Cardiac septum (tissue), 1 donor: ENCODE results near the gene CHRND. TPM values are rescaled to one million over a fixed set of nuclear protein-coding genes. Genes with fewer than 3 reads are reported as not detected.

ENCODE experiments used
- DNase-seq: peaks from one replicate; pipeline ENCODE4 v3.0.0-alpha.2; 2020; ENCODE audit warnings: low spot score
- intact Hi-C: fragments of 100-400 bp; cut with DNase I; formaldehyde crosslinking; loops from one replicate; pipeline ENCODE4 v1.14.0; 2022
- total RNA-seq: library from RNA; stranded (reverse); fragmentation: NEBNext Ultra II Directional; extraction: Animal tissue kit (Norgen Biotek cat#: 25700); gene quantifications from one replicate; pipeline ENCODE4 v1.2.1, GENCODE V29; 2021
- donor health status: DM: no; HTN: no; CAD: no.

The CHRND gene
- total RNA-seq, 1 donor from 2014 or later: 0.11 TPM

DNA sequence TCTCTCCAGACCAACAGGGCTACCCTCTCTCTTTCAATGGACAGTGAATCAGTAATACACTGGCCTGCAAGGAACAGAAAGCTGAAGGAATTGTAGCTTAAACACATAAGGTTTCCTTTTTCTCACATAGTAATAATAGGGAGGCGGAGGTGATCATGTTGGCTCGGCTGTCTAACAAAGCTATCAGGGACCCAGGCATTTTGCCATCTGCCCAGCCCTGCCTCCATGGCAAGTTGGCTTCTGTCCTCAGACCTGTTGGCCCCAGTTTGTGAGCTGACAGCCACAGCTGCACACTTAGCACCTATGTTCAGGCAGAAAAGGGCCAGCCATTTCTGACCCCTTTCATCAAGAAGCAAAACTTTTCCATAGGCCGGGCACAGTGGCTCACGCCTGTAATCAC lies 11.5 kb downstream of the CHRND start:
- intact Hi-C loops: no loop called here
- DNase-seq: peak; percentile 75

DNA sequence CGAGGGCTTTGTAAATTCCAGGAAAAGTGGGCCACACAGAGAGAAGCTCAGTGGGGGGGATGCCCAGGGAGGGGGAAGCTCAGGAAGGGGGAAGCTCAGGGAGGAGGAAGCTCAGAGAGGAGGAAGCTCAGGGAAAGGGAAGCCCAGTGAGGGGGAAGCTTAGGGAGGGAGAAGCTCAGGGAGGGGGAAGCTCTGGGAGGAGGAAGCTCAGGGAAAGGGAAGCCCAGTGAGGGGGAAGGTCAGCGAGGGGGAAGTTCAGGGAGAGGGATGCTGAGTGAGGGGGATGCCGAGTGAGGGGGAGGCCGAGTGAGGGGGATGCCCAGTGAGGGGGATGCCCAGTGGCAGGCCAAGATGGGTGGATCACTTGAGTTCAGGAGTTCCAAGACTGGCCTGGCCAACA lies 12.7 kb downstream of the CHRND start:
- intact Hi-C loops: no loop called here
- DNase-seq: peak; percentile 68

DNA sequence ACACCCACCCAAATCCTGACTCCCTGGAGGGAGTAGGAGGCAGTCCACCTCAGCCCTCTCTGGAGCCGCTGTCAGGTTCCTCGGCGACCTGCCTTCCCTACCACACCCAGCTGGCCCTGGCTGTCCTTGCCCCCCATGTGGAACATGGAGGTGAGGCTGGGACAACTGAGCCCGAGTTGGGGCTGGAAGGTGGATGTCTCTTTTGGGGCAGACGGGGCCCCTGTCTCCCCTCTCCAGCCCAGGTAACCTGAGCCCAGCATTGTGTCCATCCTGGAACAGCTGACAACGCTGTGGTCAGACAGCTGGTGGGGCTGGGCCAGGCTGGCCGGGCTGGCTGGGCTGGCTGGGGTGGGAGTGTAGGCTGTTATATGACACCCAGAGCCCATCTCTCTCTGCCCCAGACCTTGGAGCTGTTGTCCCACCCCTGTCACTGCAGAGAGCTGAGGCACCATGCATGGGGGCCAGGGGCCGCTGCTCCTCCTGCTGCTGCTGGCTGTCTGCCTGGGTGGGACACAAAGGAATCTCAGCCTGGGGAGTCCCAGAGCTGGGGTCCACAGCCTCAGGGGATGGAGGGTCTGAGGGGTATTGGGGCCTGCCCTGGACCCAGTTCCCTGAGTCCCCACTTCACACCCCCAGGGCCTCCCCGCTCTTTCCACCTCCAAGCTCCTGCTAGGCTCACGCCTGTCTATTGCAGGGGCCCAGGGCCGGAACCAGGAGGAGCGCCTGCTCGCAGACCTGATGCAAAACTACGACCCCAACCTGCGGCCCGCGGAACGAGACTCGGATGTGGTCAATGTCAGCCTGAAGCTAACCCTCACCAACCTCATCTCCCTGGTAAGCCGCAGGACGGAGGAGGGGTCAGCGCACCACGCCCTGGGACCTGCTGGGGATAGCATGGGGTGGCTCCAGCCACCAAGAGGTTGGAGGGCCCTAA lies 13.6 kb downstream of the CHRND start, which contains the start of gene CHRNG:
CHRNG (plus strand) TSS at position 395 of the 934 bp plus-strand sequence; CDS start at position 451, 56 bp downstream.
- intact Hi-C loops: no loop called here
- DNase-seq: peak; percentile 68

DNA sequence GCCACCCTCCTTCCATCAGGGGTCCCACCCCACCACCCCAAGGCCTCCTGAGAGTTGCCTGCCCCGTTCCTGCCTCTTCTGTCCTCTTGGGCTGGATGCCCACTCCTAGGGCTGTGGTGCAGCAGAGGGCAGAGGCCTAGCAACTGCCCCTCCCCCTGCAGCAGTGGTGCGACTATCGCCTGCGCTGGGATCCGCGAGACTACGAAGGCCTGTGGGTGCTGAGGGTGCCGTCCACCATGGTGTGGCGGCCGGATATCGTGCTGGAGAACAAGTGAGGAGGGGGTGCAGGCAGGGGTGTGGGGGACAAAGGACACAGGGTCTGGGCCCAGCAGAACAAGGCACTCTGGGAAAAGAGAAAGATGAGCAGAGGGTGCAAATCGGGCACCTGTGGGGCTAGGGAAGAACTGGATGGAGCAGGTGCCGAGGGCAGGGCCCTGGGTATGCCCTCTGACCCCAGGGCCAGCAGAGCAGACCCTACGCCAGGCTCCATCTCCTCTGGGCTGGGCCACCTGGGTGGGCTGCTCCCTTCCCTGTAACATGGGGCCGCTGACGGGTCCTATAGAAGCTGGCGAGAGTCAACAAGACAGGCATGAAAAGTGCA lies 14.6 kb downstream of the CHRND start:
- peak; percentile 54 for DNase-seq
- intact Hi-C loops: no loop called here

DNA sequence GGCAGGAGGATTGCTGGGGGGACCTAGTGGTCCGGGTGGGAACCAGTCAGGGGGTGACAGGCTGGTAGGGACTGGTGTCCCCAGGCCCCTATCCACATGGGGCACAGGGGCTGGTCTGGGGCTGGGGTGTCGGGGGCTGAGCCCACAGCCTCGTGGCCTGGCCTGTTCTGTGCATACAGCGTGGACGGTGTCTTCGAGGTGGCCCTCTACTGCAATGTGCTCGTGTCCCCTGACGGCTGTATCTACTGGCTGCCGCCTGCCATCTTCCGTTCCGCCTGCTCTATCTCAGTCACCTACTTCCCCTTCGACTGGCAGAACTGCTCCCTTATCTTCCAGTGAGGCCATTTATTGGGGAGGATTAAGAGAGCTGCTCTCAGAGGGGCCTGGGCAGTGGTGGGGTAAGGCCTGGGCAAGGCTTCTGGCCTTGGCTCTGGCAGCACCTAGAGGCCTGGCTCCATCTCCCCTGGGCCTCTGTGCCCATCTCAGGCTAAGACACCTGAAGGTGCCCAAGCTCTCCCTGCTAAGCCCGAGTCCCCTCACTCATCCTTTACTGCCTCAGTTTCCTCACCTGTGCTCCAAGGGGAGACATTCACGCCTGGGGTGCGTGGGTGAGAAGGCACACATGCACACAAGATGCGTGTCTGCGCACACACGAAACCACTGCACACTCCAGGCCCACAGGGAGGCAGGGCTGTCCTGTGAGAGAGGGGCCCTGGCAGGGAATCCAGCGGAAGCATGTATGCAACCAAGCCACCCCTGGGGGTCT lies 15.4 kb downstream of the CHRND start:
- intact Hi-C loops: no loop called here
- DNase-seq: peak; percentile 61

DNA sequence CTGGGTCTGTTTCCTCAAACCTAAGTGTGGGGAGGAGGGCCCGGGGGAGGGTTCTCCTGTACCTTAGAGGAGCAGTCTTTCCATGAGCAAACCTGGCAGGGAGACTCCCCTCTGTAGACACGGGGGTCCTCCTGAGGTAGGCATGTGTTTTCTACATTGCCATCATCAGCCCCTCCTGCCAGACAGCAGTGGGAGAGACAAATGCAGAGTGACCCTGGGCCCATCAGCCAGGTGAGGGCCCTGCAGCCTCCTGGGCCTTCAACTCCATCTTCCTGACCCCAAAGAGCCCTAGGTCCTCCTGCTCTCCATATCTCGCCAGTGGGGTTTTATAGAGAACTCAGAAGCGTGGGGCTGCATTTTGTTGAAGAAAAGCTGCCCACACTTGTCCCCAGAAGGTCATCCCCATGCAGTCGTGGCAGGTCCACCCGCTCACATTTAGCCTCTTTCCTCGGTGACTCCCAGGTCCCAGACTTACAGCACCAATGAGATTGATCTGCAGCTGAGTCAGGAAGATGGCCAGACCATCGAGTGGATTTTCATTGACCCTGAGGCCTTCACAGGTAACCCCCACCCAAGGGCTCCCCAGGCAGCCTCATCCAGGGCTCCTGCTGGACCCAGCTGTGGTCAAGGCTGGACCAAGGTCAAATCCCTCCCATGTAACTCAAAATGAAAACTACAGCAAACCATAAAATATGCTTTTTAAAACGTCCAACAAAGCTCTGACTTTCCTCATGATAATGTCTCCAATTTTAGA lies 16.2 kb downstream of the CHRND start:
- intact Hi-C loops: no loop called here
- DNase-seq: no peak

DNA sequence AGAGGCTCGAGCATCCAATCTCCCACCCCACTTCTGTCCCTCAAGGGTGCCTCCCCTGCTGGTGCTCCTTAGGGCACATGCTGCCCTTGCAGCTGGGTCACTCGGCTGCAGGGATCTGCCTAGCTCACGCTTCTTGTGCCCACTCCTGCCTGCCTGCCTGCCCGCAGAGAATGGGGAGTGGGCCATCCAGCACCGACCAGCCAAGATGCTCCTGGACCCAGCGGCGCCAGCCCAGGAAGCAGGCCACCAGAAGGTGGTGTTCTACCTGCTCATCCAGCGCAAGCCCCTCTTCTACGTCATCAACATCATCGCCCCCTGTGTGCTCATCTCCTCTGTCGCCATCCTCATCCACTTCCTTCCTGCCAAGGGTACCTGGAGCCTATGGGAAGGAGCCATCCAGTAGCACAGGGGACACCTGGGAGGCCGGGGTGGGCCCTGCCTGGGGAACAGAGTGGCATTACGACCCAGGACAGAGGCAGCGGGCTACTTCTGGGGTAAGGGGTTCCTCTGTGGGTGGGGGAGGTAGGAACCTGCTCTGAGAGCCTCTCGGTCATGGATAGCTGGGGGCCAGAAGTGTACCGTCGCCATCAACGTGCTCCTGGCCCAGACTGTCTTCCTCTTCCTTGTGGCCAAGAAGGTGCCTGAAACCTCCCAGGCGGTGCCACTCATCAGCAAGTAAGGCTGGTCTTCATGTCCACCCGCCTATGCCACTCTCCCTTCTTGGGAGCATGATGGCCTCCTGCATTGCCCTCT lies 16.9 kb downstream of the CHRND start:
- no peak for DNase-seq

DNA sequence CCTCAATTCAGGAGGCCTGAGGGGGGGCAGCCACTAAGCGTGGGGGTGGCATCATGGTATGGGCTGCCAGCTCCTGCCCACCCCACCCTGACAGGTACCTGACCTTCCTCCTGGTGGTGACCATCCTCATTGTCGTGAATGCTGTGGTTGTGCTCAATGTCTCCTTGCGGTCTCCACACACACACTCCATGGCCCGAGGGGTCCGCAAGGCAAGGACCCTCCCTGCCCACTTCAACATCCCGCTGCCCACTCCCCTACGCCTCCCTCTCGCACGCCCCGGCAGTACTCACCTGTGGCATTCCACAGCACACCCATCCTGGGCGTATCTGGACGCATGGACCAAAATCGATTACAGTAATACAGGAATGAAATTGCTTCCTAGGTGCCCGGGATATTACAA lies 17.5 kb downstream of the CHRND start:
- intact Hi-C loops: no loop called here
- no peak for DNase-seq

More for the DNA sequence above, 16.9 kb downstream of the CHRND start:
- intact Hi-C loops: no loop called here

DNA sequence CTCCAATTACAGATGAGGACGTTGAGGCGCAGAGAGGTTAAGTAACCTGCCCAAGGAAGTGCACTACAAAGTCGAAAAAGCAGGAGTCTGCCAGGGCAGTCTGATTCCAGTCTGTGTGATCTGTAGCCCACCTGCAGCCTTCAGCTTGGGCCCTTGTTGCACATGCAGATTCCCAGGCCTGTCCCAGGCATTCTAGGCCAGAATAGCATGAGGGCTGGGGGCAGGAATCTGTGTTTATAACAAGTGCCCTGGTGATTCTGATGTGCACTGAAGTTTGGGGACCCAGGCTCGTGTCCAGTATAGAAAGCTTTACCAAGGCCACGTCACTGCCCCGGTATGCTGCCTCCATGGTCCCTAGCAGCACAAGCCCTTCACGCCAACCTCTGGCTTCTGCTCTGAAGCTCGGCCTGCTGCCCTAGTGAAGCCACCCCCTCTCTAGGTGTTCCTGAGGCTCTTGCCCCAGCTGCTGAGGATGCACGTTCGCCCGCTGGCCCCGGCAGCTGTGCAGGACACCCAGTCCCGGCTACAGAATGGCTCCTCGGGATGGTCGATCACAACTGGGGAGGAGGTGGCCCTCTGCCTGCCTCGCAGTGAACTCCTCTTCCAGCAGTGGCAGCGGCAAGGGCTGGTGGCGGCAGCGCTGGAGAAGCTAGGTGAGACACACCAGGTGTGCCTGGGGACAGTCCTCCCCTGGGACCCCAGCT lies 18.1 kb downstream of the CHRND start:
- DNase-seq: no peak
- intact Hi-C loops: no loop called here

DNA sequence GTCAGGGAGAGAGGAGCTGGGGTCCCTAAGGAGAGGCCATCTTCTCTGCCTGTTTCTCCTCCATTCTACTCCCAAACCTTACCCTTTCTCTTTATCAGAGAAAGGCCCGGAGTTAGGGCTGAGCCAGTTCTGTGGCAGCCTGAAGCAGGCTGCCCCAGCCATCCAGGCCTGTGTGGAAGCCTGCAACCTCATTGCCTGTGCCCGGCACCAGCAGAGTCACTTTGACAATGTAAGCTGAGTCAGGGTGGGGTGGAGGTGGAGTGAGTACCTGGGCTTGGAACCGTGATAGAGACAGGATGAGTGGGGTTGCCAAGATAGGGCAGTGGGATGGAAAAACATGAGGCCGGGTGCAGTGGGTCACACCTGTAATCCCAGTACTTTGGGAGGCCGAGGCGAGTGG lies 18.7 kb downstream of the CHRND start:
- DNase-seq: no peak
- intact Hi-C loops: no loop called here

DNA sequence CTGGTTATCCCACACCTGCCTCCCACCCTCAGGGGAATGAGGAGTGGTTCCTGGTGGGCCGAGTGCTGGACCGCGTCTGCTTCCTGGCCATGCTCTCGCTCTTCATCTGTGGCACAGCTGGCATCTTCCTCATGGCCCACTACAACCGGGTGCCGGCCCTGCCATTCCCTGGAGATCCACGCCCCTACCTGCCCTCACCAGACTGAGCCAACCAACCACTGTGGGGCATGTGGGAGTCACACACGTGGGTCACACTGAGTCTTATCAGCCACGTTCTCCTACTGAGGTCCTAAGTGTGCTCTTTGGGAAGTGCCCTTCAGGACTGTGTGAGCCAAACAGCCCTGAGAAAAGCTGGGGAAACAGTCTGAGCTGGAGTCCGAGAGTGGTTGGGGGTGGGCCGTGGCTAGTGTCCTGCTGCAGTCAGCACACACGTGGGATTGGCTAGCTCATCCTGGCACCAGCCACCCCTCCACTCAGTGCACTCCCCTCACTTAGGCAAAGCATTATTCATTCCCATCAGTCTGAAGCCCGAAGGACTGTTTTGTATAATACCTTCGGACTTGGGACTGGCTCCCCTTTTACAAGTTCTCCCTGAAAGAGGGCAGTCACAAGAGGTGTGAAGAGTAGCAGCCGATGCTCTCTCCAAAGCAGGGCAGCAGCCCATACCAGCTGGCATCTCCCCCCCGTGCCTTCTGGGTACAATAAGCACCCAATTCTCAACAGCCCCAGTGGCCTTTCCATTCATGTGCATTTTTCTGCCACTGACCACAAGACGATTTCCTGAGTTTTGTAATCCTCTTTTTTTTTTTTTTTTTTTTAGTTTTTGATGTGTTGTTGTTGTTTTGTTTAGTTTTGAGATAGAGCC lies 19.8 kb downstream of the CHRND start:
- intact Hi-C loops: no loop called here

DNA sequence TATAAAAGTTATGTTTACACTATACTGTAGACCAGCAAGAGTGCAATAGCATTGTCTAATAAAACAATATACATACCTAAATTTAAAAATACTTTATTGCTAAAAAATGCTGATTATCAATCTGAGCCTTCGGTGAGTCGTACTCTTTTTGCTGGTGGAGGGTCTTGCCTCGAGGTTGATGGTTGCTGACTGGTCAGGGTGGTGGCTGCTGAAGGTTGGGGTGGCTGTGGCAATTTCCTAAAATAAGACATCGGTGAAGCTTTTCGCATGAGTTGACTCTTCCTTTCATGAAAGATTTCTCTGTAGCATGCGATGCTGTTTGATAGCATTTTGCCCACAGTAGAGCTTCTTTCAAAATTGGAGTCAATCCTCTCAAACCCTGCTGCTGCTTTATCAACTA lies 22.0 kb downstream of the CHRND start:
- no peak for DNase-seq
- intact Hi-C loops: no loop called here

More for the DNA sequence above, 19.8 kb downstream of the CHRND start:
- no peak for DNase-seq

DNA sequence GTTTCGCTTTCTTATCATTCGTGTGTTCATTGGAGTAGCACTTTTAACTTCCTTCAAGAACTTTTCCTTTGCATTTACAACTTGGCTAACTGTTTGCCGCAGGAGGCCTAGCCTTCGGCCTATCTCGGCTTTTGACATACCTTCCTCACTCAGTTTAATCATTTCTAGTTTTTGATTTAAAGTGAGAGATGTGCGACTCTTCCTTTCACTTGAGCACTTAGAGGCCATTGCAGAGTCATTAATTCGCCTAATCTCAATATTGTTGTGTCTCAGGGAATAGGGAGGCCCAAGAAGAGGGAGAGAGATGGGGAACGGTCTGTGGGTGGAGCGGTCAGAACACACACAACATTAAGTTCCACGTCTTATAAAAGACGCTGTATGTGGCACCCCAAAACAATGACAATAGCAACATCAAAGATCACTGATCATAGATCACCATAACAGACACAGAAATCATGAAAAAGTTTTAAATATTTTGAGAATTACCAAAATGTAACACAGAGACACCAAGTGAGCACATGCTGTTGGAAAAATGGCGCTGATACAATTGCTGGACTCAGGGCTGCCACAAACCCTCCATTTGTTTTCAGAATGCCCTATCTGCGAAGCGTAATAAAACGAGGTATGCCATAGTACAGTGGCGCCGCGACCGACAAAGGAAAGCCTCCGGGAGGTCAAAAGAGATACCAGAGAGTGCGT lies 23.8 kb downstream of the CHRND start:
- DNase-seq: no peak
- intact Hi-C loops: no loop called here

DNA sequence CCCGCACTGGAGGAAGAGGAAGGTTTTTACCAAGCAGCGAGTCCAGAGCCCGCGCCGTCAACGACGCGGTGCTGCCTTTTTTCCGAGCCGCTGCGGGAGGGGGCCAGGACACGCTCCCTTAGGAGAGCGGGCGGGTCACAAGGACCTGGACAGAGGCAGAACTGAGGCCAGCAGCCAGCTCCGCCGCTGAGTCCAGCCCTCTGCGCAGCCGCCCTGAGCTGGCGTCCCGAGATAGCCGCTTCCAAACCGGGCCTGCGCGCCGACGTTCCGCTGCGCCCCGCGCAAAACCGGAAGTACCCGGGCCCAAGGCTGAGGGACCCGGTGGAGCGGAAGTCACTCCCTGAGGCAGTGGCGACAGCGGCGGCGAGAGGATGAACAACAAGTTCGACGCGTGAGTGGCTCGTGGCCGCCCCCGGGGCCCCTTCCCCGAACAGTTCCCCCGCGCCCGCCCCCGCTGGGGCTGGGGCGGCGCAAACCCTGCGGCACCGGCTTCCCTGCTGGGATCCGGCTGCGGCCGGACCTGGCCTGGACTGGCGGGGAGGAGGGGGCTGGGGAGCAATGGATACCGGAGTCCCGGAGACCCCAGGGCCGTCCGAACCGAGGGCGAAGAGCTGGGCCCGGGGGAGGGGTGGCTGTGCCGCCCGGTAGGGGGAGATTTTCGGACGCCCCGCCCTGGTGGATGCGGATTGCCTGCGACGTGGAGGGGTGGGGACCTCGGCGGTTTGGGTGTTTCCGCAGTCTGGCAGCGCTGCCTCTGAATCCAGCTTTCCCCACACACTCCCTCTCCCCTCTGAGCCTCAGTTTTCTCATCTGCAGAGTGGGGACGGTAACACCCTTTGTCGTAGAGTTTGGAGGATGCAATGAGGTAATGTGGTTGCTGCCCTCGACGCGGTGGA lies 24.6 kb downstream of the CHRND start, which contains the start of the genes EIF4E2 and TIGD1:
EIF4E2 (plus strand) TSS at position 336 of the 896 bp plus-strand sequence; CDS start at position 372, 36 bp downstream.
TIGD1 (minus strand) TSS at position 204 of the 896 bp plus-strand sequence. CDS start 675 bp downstream, outside the sequence.
- DNase-seq: peak; percentile 97
- intact Hi-C loops: no loop called here

DNA sequence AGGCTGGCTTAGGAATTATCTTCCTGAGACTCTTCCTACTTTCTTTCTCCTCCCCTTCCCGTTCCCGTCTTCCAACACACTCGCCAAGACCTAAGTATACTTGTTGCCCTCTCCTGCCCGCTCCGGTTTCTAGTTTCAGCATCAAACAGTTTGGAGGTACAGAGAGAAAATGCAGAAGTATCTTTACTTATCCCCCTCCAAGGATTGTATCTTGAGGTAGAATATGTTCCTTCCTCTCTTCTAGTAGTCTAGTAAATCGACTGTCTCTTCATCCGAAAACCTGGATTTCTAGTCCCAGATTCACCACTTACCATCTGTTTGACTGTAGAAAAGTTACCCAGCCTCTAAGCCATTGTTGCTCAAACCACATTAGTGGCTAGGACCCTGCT lies 25.3 kb downstream of the CHRND start:
- DNase-seq: no peak
- intact Hi-C loops: no loop called here
